AG04450 (cell line): Measurements from ENCODE around the gene DGKI. TPM values are rescaled to one million over a fixed set of nuclear protein-coding genes. Genes with fewer than 3 reads are reported as not detected.

ENCODE experiments used
- CTCF ChIA-PET: fragments of 300-600, 350-600 bp; formaldehyde crosslinking; extraction: SDS; loops from one replicate; lab custom pipeline; 2022; ENCODE audit warnings: antibody characterized with exemption, inconsistent platforms; lab: Charles Lee
- POLR2A ChIA-PET: fragments of 350-600 bp; formaldehyde crosslinking; extraction: SDS; loops from one replicate; lab custom pipeline; 2021; ENCODE audit warnings: antibody characterized with exemption, inconsistent platforms; lab: Yijun Ruan, JAX
- DNase-seq: peaks from one replicate; pipeline ENCODE4 v3.0.0-alpha.2; 2011; ENCODE audit warnings: low read depth, low spot score
- H3K27ac ChIP-seq: one replicate; pipeline ENCODE4 v1.5.1; 2012; ENCODE audit warnings: low read depth, low read length, control low read depth
- H3K27me3 ChIP-seq: one replicate; pipeline ENCODE4 v1.6.0; 2012; ENCODE audit warnings: low read length; ENCODE audit not compliant: control insufficient read depth, insufficient read depth
- H3K4me3 ChIP-seq: 2 replicates; pipeline ENCODE4 v1.5.1; 2011; ENCODE audit warnings: mild to moderate bottlenecking, low read depth, low read length, control low read depth
- H3K9me3 ChIP-seq: 2 replicates; pipeline ENCODE4 v1.5.1; 2012; ENCODE audit warnings: low read length; ENCODE audit not compliant: control insufficient read depth, insufficient read depth
- polyA plus RNA-seq: library from polyadenylated mRNA; depleted of rRNA; stranded (reverse); fragments of >200 nt; gene quantifications from 2 replicates; pipeline ENCODE4 v1.2.3, GENCODE V29; 2011
- TF ChIP-seq, protein P1 (sequence below): IDR thresholded peaks from 2 replicates; pipeline ENCODE4 v1.5.1; 2011; ENCODE audit warnings: low read depth, low read length, control low read depth, inconsistent platforms

The DGKI gene
- polyA plus RNA-seq, 1 experiment: 3.1 TPM

GRCh38 chr7:137687556-137688265, 159.1 kb downstream of the DGKI start:
- TF ChIP-seq, protein P1, sequence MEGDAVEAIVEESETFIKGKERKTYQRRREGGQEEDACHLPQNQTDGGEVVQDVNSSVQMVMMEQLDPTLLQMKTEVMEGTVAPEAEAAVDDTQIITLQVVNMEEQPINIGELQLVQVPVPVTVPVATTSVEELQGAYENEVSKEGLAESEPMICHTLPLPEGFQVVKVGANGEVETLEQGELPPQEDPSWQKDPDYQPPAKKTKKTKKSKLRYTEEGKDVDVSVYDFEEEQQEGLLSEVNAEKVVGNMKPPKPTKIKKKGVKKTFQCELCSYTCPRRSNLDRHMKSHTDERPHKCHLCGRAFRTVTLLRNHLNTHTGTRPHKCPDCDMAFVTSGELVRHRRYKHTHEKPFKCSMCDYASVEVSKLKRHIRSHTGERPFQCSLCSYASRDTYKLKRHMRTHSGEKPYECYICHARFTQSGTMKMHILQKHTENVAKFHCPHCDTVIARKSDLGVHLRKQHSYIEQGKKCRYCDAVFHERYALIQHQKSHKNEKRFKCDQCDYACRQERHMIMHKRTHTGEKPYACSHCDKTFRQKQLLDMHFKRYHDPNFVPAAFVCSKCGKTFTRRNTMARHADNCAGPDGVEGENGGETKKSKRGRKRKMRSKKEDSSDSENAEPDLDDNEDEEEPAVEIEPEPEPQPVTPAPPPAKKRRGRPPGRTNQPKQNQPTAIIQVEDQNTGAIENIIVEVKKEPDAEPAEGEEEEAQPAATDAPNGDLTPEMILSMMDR: no peak
- CTCF ChIA-PET: no interaction called here
- Histone ChIP-seq H3K27me3 (no peaks in the 10 kb centered on the region), H3K27ac (peak overlapping the region; percentile 71), H3K9me3 (no peaks in the 10 kb centered on the region), H3K4me3 (no peak overlapping the region)
- POLR2A ChIA-PET: interaction anchor here (1.0 kb wide), 1 partner anchor 130 kb away, joined by 3 read pairs; no protein-coding TSS in a partner anchor
- no peak for DNase-seq

DNA sequence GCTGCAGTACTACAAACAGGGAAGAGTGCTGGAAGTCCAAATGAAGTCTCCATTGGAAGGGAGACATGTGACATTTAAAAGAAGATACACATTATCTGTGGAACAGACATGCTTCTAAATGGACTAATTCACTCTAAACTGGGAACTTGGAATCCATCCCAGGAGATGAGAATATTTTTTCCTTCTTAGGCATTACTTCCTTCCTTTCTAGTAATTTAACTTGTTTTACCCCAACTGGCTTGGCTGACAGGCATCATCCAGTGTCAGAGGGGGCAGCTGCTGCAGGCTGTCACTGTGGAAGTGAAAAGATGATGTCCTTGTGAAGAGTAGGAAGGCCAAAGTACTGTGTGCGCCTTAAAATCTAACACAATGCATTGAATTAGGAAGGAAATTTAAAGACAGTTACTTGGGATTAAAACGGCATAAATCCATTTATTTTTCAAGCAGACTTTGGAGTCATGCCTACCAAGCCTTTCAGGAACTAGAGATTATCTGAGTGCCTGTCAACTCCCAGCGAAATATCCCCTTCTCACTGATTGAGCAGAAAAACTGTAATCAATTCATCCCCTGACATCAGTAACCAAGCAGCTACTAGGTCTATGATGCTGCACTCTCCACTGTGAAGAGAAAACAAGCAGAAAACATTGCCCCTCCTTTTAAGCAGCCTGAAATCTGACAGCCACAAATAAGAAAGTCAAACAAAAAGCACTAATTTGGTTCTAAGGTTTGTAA, 161.2 kb downstream of the DGKI start:
- POLR2A ChIA-PET: no interaction called here
- H3K9me3 ChIP-seq: no peaks in the 10 kb centered on the region
- H3K27me3 ChIP-seq: no peaks in the 10 kb centered on the region
- CTCF ChIA-PET: no interaction called here
- no peak overlapping the region for H3K4me3 ChIP-seq
- TF ChIP-seq, protein P1: no peak
- H3K27ac ChIP-seq: no peak overlapping the region
- DNase-seq: no peak

DNA sequence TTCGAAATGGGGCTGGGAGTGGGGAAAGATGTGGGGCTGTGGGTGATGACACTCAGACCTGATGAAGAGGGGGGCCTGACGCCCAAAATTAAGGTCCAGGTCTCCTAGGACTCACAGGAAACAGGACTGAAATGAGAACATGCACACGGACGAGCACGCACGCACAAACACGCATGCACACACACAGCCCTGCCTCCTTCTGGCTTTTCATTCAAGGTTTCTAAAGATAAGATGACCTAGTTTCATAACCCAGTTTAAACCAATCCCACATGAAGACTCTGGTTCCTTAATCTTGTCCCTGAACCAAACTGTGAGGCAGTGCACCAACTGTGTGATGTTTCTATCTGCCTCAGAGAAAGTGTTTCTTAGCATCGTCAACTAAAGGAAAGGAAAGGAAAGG, 162.0 kb downstream of the DGKI start:
- Histone ChIP-seq H3K27me3 (no peaks in the 10 kb centered on the region), H3K27ac (no peak overlapping the region), H3K4me3 (no peak overlapping the region), H3K9me3 (no peaks in the 10 kb centered on the region)
- ChIA-PET CTCF (no interaction called here), POLR2A (no interaction called here)
- TF ChIP-seq, protein P1: no peak
- DNase-seq: no peak

GRCh38 chr7:137684316-137684715, 162.5 kb downstream of the DGKI start:
- Histone ChIP-seq H3K27ac (no peak overlapping the region), H3K4me3 (no peak overlapping the region), H3K27me3 (no peaks in the 10 kb centered on the region), H3K9me3 (no peaks in the 10 kb centered on the region)
- CTCF ChIA-PET: no interaction called here
- TF ChIP-seq, protein P1: no peak
- no peak for DNase-seq
- POLR2A ChIA-PET: no interaction called here

DNA sequence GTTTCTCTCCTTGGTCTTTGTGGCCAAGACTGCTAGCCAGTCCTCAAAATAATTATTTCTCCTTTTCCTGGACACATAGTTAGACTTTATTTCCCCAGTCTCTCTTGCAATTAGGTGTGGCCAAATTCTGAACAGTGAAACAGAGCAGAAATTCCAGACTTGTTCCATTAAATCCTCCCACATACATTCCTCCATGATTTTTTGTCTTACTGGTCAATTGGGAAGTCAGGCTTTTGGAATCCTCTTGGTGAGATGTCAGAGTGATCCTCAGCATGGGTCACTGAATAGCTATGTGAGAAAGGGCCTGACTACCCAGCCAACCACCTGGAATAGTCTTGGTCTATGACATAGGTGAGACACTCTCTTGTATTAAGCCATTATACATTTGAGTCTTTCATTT, 164.2 kb downstream of the DGKI start:
- H3K9me3 ChIP-seq: no peaks in the 10 kb centered on the region
- CTCF ChIA-PET: interaction anchor here (3.0 kb wide), 1 partner anchor 26 kb away, joined by 15 read pairs; no protein-coding TSS in a partner anchor
- no peak overlapping the region for H3K4me3 ChIP-seq
- POLR2A ChIA-PET: interaction anchor here (1.5 kb wide), 1 partner anchor 15 kb away, joined by 11 read pairs; no protein-coding TSS in a partner anchor
- peak; percentile 59 for DNase-seq
- H3K27me3 ChIP-seq: no peaks in the 10 kb centered on the region
- peak overlapping the region; percentile 3 for H3K27ac ChIP-seq
- TF ChIP-seq, protein P1: no peak
